ENCODE data around the gene PLA2G4C. TPM values are rescaled to one million over a fixed set of nuclear protein-coding genes. Genes with fewer than 3 reads are reported as not detected.

Gene PLA2G4C
- total and polyA plus RNA-seq, 7 experiments from 2014 or later = 1.2 to 21.2 (median 6.4) TPM

DNA sequence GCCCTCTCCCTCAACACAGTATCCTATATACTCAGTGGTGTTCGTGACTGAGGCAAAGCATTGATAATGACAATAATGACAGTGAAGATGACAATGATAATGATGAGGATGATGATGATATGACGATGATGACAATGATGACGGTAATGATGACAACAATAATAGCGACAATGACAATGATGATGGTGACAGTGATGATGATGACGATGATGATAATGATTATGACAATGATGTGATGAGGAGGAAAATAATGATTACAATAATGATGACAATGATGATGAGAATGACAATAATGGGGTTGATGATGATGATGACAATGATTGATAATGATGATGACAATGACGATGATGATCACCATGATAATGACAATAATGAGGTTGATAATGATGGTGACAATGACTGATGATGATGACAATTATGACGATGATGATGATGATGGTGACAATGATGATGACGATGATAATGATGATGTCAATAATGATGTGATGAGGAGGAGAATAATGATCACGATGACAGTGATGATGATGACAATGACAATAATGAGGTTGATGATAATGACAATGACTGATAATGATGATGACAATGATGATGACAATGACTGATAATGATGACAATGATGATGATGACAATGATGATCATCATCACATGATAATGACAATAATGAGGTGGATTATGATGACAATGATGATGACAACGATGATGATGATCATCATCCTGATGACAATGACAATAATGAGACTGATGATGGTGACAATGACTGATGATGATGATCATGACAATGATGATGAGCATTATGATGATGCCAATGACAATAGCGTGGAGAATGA, 99.5 kb downstream of the PLA2G4C start:
- no peaks in the 10 kb centered on the region for H3K27me3 ChIP-seq (ENCODE audit: control insufficient read depth in 2 of 2, insufficient read depth in 2 of 2, low read length in 2 of 2)
- intact Hi-C loops (cut with micrococcal nuclease) = no loop called here
- ATAC-seq (no peak), DNase-seq (no peak)
- Mint-ChIP-seq H3K4me1 (peaks cover 0 to 2% (median 0%) of the 10 kb centered on the region in 7 donors), H3K9me3 (peaks cover 0 to 19% (median 3%) of the 10 kb centered on the region in 11 donors), H3K36me3 (peaks cover 0 to 10% (median 0%) of the 10 kb centered on the region in 5 donors), H3K4me3 (no peak overlapping the region), H3K27me3 (peaks cover 0 to 18% (median 16%) of the 10 kb centered on the region in 5 donors), H3K27ac (no peak overlapping the region)
- ChIA-PET CTCF (no interaction called here), POLR2A (no interaction called here)
- H3K4me1 ChIP-seq (ENCODE audit: control insufficient read depth in 2 of 2, insufficient read depth in 2 of 2, low read length in 2 of 2) = no peaks in the 10 kb centered on the region
- H3K27ac ChIP-seq (ENCODE audit: low read depth, low read length) = no peak overlapping the region
- H3K36me3 ChIP-seq (ENCODE audit: control insufficient read depth in 2 of 3, insufficient read depth in 3 of 3, low read length in 3 of 3) = no peaks in the 10 kb centered on the region
- no peaks in the 10 kb centered on the region for H3K9me3 ChIP-seq (ENCODE audit: control insufficient read depth in 2 of 3, low read length in 3 of 3)
- no peak overlapping the region for H3K4me3 ChIP-seq (ENCODE audit: low read length)

DNA sequence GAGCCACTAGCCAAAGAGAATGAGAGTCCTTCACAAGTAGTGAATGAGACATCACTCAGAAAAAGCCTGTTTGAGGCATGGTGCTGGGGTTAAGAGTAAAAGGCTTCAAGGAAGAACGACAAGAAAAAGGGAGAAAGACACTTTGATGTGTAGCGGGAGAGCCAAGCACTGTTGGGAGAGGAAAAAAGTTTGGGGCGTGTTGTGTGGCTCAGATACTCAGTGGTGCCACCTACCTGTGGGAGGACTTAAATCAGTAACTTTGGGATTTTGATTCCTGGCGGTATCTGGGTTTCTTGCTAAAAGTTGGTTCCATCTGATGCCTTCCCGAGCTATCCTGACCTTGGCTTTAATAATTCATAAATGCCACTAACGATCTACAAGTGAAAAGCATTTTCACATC, 103.9 kb downstream of the PLA2G4C start:
- ChIA-PET POLR2A (no interaction called here), CTCF (no interaction called here)
- peaks cover 0 to 34% (median 26%) of the 10 kb centered on the region in 5 donors for H3K27me3 Mint-ChIP-seq
- no peak overlapping the region for H3K4me3 Mint-ChIP-seq
- H3K9me3 Mint-ChIP-seq = peaks cover 0 to 19% (median 3%) of the 10 kb centered on the region in 11 donors
- no peaks in the 10 kb centered on the region for H3K27me3 ChIP-seq (ENCODE audit: control insufficient read depth in 2 of 2, insufficient read depth in 2 of 2, low read length in 2 of 2)
- H3K4me1 Mint-ChIP-seq = peaks cover 0 to 2% (median 0%) of the 10 kb centered on the region in 7 donors
- no peaks in the 10 kb centered on the region for H3K36me3 ChIP-seq (ENCODE audit: control insufficient read depth in 2 of 3, insufficient read depth in 3 of 3, low read length in 3 of 3)
- no peaks in the 10 kb centered on the region for H3K9me3 ChIP-seq (ENCODE audit: control insufficient read depth in 2 of 3, low read length in 3 of 3)
- H3K27ac Mint-ChIP-seq = no peak overlapping the region
- H3K27ac ChIP-seq (ENCODE audit: low read depth, low read length) = no peak overlapping the region
- intact Hi-C loops (cut with micrococcal nuclease) = no loop called here
- H3K4me3 ChIP-seq (ENCODE audit: low read length) = no peak overlapping the region
- no peak for DNase-seq
- ATAC-seq = no peak
- peaks cover 0 to 10% (median 0%) of the 10 kb centered on the region in 5 donors for H3K36me3 Mint-ChIP-seq
- H3K4me1 ChIP-seq (ENCODE audit: control insufficient read depth in 2 of 2, insufficient read depth in 2 of 2, low read length in 2 of 2) = no peaks in the 10 kb centered on the region

DNA sequence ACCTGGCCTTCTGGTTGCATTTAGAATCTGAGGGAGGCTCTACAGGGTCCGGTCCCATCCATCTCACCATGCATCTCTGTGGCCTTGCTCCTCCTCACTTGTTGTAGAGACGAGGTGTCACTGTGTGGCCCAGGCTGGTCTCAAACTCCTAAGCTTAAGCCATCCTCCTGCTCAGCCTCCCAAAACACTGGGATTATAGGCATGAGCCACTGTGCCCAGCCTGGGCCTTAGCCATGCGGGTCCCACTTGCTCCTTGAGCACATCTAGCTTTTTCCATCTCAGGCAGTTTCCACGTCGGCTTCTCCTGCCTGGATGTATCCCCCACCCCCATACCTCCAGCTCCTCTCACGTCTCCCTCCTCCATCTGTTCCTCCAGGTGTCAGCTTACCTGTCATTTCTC, 106.4 kb downstream of the PLA2G4C start:
- no peaks in the 10 kb centered on the region for H3K9me3 ChIP-seq (ENCODE audit: control insufficient read depth in 2 of 3, low read length in 3 of 3)
- intact Hi-C loops (cut with micrococcal nuclease) = no loop called here
- Mint-ChIP-seq H3K36me3 (peaks cover 0 to 10% (median 0%) of the 10 kb centered on the region in 5 donors), H3K27ac (peak overlapping the region in 1 of 9 donors; percentile 36), H3K4me1 (no peaks in the 10 kb centered on the region), H3K4me3 (no peak overlapping the region), H3K9me3 (peaks cover 0 to 15% (median 1%) of the 10 kb centered on the region in 11 donors), H3K27me3 (peaks cover 0 to 39% (median 26%) of the 10 kb centered on the region in 5 donors)
- no peaks in the 10 kb centered on the region for H3K36me3 ChIP-seq (ENCODE audit: control insufficient read depth in 2 of 3, insufficient read depth in 3 of 3, low read length in 3 of 3)
- no peak overlapping the region for H3K27ac ChIP-seq (ENCODE audit: low read depth, low read length)
- DNase-seq = no peak
- no peaks in the 10 kb centered on the region for H3K4me1 ChIP-seq (ENCODE audit: control insufficient read depth in 2 of 2, insufficient read depth in 2 of 2, low read length in 2 of 2)
- no peaks in the 10 kb centered on the region for H3K27me3 ChIP-seq (ENCODE audit: control insufficient read depth in 2 of 2, insufficient read depth in 2 of 2, low read length in 2 of 2)
- no peak for ATAC-seq
- H3K4me3 ChIP-seq (ENCODE audit: low read length) = no peak overlapping the region
- ChIA-PET CTCF (interaction anchor here (0.6 kb wide), 1 partner anchor 36 kb away, joined by 4 read pairs; no protein-coding TSS in a partner anchor), POLR2A (no interaction called here)

DNA sequence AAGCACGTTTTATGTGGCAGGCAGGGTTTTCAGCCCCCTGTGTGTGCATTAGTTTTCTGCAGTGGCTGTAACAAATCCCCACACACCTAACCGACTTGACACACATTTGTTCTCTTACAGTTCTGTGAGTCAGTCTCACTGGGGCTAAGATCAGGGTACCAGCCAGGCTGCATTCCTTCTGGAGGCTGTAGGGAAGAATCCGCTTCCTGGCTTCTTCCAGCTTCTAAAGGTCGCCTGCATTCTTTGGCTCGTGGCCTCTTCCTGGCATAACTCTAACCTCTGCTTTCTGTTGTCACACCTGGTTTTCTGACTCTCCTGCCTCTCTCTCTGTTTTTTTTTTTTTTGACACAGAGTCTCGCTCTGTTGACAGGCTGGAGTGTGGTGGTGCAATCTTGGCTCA, 109.8 kb downstream of the PLA2G4C start:
- no peak overlapping the region for H3K4me3 ChIP-seq (ENCODE audit: low read length)
- Mint-ChIP-seq H3K27ac (no peak overlapping the region), H3K36me3 (no peaks in the 10 kb centered on the region), H3K4me3 (no peak overlapping the region), H3K27me3 (peaks cover 0 to 38% (median 20%) of the 10 kb centered on the region in 5 donors), H3K4me1 (no peaks in the 10 kb centered on the region), H3K9me3 (peaks cover 0 to 3% (median 0%) of the 10 kb centered on the region in 11 donors)
- intact Hi-C loops (cut with micrococcal nuclease) = no loop called here
- no peak for DNase-seq
- H3K27me3 ChIP-seq (ENCODE audit: control insufficient read depth in 2 of 2, insufficient read depth in 2 of 2, low read length in 2 of 2) = no peaks in the 10 kb centered on the region
- no peak for ATAC-seq
- CTCF ChIA-PET = interaction anchor here (0.6 kb wide), 1 partner anchor 22 kb away, joined by 3 read pairs; no protein-coding TSS in a partner anchor
- H3K9me3 ChIP-seq (ENCODE audit: control insufficient read depth in 2 of 3, low read length in 3 of 3) = no peaks in the 10 kb centered on the region
- no peaks in the 10 kb centered on the region for H3K4me1 ChIP-seq (ENCODE audit: control insufficient read depth in 2 of 2, insufficient read depth in 2 of 2, low read length in 2 of 2)
- no peak overlapping the region for H3K27ac ChIP-seq (ENCODE audit: low read depth, low read length)
- no peaks in the 10 kb centered on the region for H3K36me3 ChIP-seq (ENCODE audit: control insufficient read depth in 2 of 3, insufficient read depth in 3 of 3, low read length in 3 of 3)
- POLR2A ChIA-PET = no interaction called here

DNA sequence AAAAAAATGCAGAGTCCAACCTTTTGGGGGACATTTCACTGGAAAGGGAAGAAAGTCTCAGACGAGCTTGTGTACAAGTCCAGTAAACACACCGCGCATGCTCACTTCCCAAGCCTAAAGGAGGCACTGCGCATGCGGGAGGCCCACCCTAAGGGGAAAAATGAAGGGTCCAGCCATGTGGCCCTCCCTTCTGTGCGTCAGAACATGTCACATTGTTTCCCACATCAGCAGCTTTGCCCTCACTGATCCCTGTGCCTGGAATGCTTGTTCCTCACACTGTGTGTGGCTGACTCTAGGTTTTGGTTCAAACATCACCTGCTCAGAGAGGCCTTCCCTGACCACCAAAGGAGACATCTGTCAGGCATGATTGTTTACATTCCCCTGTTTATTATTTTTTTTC, 111.8 kb downstream of the PLA2G4C start:
- no peaks in the 10 kb centered on the region for H3K36me3 ChIP-seq (ENCODE audit: control insufficient read depth in 2 of 3, insufficient read depth in 3 of 3, low read length in 3 of 3)
- no peaks in the 10 kb centered on the region for H3K9me3 ChIP-seq (ENCODE audit: control insufficient read depth in 2 of 3, low read length in 3 of 3)
- no peak overlapping the region for H3K4me3 Mint-ChIP-seq
- no peak overlapping the region for H3K27ac ChIP-seq (ENCODE audit: low read depth, low read length)
- H3K27ac Mint-ChIP-seq = no peak overlapping the region
- ATAC-seq = no peak
- H3K4me3 ChIP-seq (ENCODE audit: low read length) = no peak overlapping the region
- no peaks in the 10 kb centered on the region for H3K36me3 Mint-ChIP-seq
- H3K4me1 ChIP-seq (ENCODE audit: control insufficient read depth in 2 of 2, insufficient read depth in 2 of 2, low read length in 2 of 2) = no peaks in the 10 kb centered on the region
- intact Hi-C loops (cut with micrococcal nuclease) = no loop called here
- peaks cover 0 to 5% (median 0%) of the 10 kb centered on the region in 11 donors for H3K9me3 Mint-ChIP-seq
- H3K27me3 Mint-ChIP-seq = peaks cover 1 to 35% (median 21%) of the 10 kb centered on the region in 5 donors
- CTCF ChIA-PET = no interaction called here
- DNase-seq = no peak
- H3K27me3 ChIP-seq (ENCODE audit: control insufficient read depth in 2 of 2, insufficient read depth in 2 of 2, low read length in 2 of 2) = no peaks in the 10 kb centered on the region
- POLR2A ChIA-PET = no interaction called here
- peaks cover 0 to 1% (median 0%) of the 10 kb centered on the region in 7 donors for H3K4me1 Mint-ChIP-seq

Other genes with a start within 250 kb of the PLA2G4C start
- gene SULT2A1, start 224.5 kb downstream of the PLA2G4C start, total RNA-seq = not detected
- gene SULT2A1, start 224.5 kb downstream of the PLA2G4C start, polyA plus RNA-seq = not detected
- not detected for gene BSPH1, start 118.6 kb downstream of the PLA2G4C start, total RNA-seq
- not detected for gene BSPH1, start 118.6 kb downstream of the PLA2G4C start, polyA plus RNA-seq
- gene ELSPBP1, start 116.2 kb downstream of the PLA2G4C start, total RNA-seq = not detected
- gene ELSPBP1, start 116.2 kb downstream of the PLA2G4C start, polyA plus RNA-seq = not detected
- under 1 TPM in 1 of 5 experiments, not detected in 4; 0.42 TPM for gene CABP5, start 66.7 kb downstream of the PLA2G4C start, total RNA-seq
- gene CABP5, start 66.7 kb downstream of the PLA2G4C start, polyA plus RNA-seq = not detected
- gene LIG1, start 59.5 kb upstream of the PLA2G4C start, total RNA-seq = 100 to 1,000 TPM in 4 of 5 experiments, 10 to 100 TPM in 1; 61.0 to 134 (median 122) TPM
- 10 to 100 TPM; 38.1 to 44.6 TPM for gene LIG1, start 59.5 kb upstream of the PLA2G4C start, polyA plus RNA-seq
- gene ZSWIM9, start 59.9 kb upstream of the PLA2G4C start, total RNA-seq = 10 to 100 TPM in 1 of 5 experiments, 1 to 10 TPM in 4; 5.0 to 11.6 (median 7.4) TPM
- gene ZSWIM9, start 59.9 kb upstream of the PLA2G4C start, polyA plus RNA-seq = 1 to 10 TPM in 1 of 2 donors, under 1 TPM in 1; 0.82 to 1.0 TPM
- gene CARD8, start 145.1 kb upstream of the PLA2G4C start, total RNA-seq = 100 to 1,000 TPM; 104 to 301 (median 182) TPM
- 100 to 1,000 TPM in 1 of 2 donors, 10 to 100 TPM in 1; 73.6 to 101 TPM for gene CARD8, start 145.1 kb upstream of the PLA2G4C start, polyA plus RNA-seq
- under 1 TPM in 2 of 5 experiments, not detected in 3; 0.29 to 0.51 TPM for gene ZNF114, start 159.3 kb upstream of the PLA2G4C start, total RNA-seq
- gene ZNF114, start 159.3 kb upstream of the PLA2G4C start, polyA plus RNA-seq = not detected
- gene EMP3, start 214.7 kb upstream of the PLA2G4C start, total RNA-seq = 100 to 1,000 TPM; 183 to 425 (median 257) TPM
- gene EMP3, start 214.7 kb upstream of the PLA2G4C start, polyA plus RNA-seq = 100 to 1,000 TPM; 511 to 711 TPM

Measured in naive thymus-derived CD4-positive, alpha-beta T cell (primary cell).